Parathyroid adenoma (tissue), 2 donors: ENCODE measurements around the gene RASAL3.
A peak's percentile ranks its signal among the peaks of the same experiment; 100 is the strongest.

ENCODE experiments used
- H2AFZ ChIP-seq: fragments of 300-600 bp; sonication (generic); one replicate; pipeline ENCODE4 v1.7.0; 2017; ENCODE audit warnings: antibody characterized with exemption, mild to moderate bottlenecking
- H3K27ac ChIP-seq: fragments of 300-600 bp; sonication (generic); one replicate; pipeline ENCODE4 v1.7.0; 2017
- H3K27me3 ChIP-seq: fragments of 300-600 bp; sonication (generic); one replicate; pipeline ENCODE4 v1.7.0; 2017; ENCODE audit warnings: low read length; ENCODE audit not compliant: control insufficient read depth, insufficient read depth
- H3K36me3 ChIP-seq: fragments of 300-600 bp; sonication (generic); one replicate; pipeline ENCODE4 v1.7.0; 2017; ENCODE audit warnings: low read length; ENCODE audit not compliant: control insufficient read depth, insufficient read depth
- H3K4me1 ChIP-seq: fragments of 300-600 bp; sonication (generic); one replicate; pipeline ENCODE4 v1.7.0; 2017; ENCODE audit warnings: control low read depth
- H3K4me2 ChIP-seq: fragments of 300-600 bp; sonication (generic); one replicate; pipeline ENCODE4 v1.7.0; 2017; ENCODE audit warnings: low read length
- H3K4me3 ChIP-seq: fragments of 300-600 bp; sonication (generic); one replicate; pipeline ENCODE4 v1.7.0; 2017; ENCODE audit warnings: low read depth, low read length
- H3K79me2 ChIP-seq: fragments of 300-600 bp; sonication (generic); one replicate; pipeline ENCODE4 v1.7.0; 2017; ENCODE audit warnings: control low read depth
- H3K9ac ChIP-seq: fragments of 300-600 bp; sonication (generic); one replicate; pipeline ENCODE4 v1.7.0; 2017; ENCODE audit warnings: mild to moderate bottlenecking
- H3K9me3 ChIP-seq: fragments of 300-600 bp; sonication (generic); one replicate; pipeline ENCODE4 v1.7.0; 2017; ENCODE audit warnings: low read length; ENCODE audit not compliant: control insufficient read depth
- CTCF ChIP-seq: fragments of 300-600 bp; sonication (generic); IDR thresholded peaks from one replicate; pipeline ENCODE4 v1.7.0; 2017; ENCODE audit warnings: antibody characterized with exemption, mild to moderate bottlenecking
- donor health status: primary hyperparathyroidism.

The RASAL3 gene

GRCh38 chr19:15456871-15457700 is 7.3 kb downstream of the RASAL3 start:
- peaks cover 4% of the 10 kb centered on the region for H3K4me1 ChIP-seq
- peak overlapping the region; percentile 43 for H3K4me2 ChIP-seq
- no peak for TF ChIP-seq CTCF
- H2AFZ ChIP-seq: peak overlapping the region; percentile 56
- no peak overlapping the region for H3K4me3 ChIP-seq
- no peak overlapping the region for H3K27ac ChIP-seq
- no peaks in the 10 kb centered on the region for H3K9me3 ChIP-seq
- no peaks in the 10 kb centered on the region for H3K36me3 ChIP-seq
- H3K79me2 ChIP-seq: no peaks in the 10 kb centered on the region
- no peaks in the 10 kb centered on the region for H3K27me3 ChIP-seq
- H3K9ac ChIP-seq: no peak overlapping the region

- no peaks in the 10 kb centered on the region for H3K27me3 ChIP-seq
- H3K36me3 ChIP-seq: no peaks in the 10 kb centered on the region
These were observed 7.9 kb downstream of the RASAL3 start for GRCh38 chr19:15456441-15456840.

DNA sequence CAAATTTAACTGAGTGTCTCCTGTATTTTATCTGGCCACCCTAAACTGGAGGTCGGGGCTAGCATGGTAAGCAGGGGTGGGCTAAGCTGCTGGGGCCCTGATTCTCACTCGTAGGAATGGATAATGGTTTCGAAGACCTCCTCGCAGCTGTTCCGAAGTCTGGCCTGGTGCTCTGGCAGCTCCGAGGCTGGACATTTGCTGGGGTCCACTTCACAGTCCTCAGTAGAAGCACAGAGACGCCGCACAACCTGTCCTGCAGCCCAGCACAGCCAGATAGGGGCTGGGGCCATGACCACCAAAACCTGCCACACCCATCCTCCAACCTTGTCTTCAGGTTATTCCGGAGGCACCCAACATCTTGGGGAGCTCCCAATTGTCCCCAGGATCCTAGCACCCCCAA is 8.3 kb downstream of the RASAL3 start:
- Histone ChIP-seq H3K4me2 (no peak overlapping the region), H3K4me1 (peaks cover 4% of the 10 kb centered on the region), H3K9ac (no peak overlapping the region), H3K9me3 (no peaks in the 10 kb centered on the region), H3K36me3 (no peaks in the 10 kb centered on the region), H3K79me2 (no peaks in the 10 kb centered on the region), H3K4me3 (no peak overlapping the region), H2AFZ (no peak overlapping the region), H3K27ac (no peak overlapping the region), H3K27me3 (no peaks in the 10 kb centered on the region)
- TF ChIP-seq CTCF: no peak

More at GRCh38 chr19:15456441-15456840, 7.9 kb downstream of the RASAL3 start:
- Histone ChIP-seq H3K4me2 (peak overlapping the region; percentile 42), H2AFZ (no peak overlapping the region), H3K4me1 (peaks cover 4% of the 10 kb centered on the region), H3K9ac (no peak overlapping the region), H3K4me3 (no peak overlapping the region), H3K27ac (no peak overlapping the region), H3K9me3 (no peaks in the 10 kb centered on the region), H3K79me2 (no peaks in the 10 kb centered on the region)
- no peak for TF ChIP-seq CTCF

- no peaks in the 10 kb centered on the region for H3K27me3 ChIP-seq
- no peak overlapping the region for H3K9ac ChIP-seq
- H3K4me1 ChIP-seq: peaks cover 4% of the 10 kb centered on the region
- H3K79me2 ChIP-seq: no peaks in the 10 kb centered on the region
- H3K4me3 ChIP-seq: no peak overlapping the region
- H3K36me3 ChIP-seq: no peaks in the 10 kb centered on the region
- no peak overlapping the region for H2AFZ ChIP-seq
- TF ChIP-seq CTCF: peak; percentile 21
- no peak overlapping the region for H3K4me2 ChIP-seq
- H3K9me3 ChIP-seq: no peaks in the 10 kb centered on the region
- no peak overlapping the region for H3K27ac ChIP-seq
These were observed 10.2 kb downstream of the RASAL3 start for GRCh38 chr19:15453906-15454860.
